ENCODE data around the gene ARL15. TPM values are rescaled to one million over a fixed set of nuclear protein-coding genes. Genes with fewer than 3 reads are reported as not detected.

The ARL15 gene
- total RNA-seq, 1 experiment from 2014 or later = 13.0 TPM

- Histone ChIP-seq H3K4me2 (ENCODE audit: insufficient read depth, insufficient read length, low read length) (peak overlapping the region; percentile 88), H4K5ac (ENCODE audit: insufficient read length, low read depth, low read length) (no peak overlapping the region), H2AFZ (ENCODE audit: low read length) (no peak overlapping the region), H3K9me3 (ENCODE audit: control insufficient read depth, low read depth, low read length) (no peaks in the 10 kb centered on the region), H3K14ac (ENCODE audit: insufficient read depth, low read length) (no peak overlapping the region), H2BK120ac (ENCODE audit: low read depth, low read length, poor library complexity, severe bottlenecking) (no peak overlapping the region), H2AK5ac (ENCODE audit: insufficient read length, low read length) (no peak overlapping the region), H3K56ac (ENCODE audit: insufficient read length, low read depth, low read length) (no peak overlapping the region), H3K79me2 (ENCODE audit: insufficient read depth, low read length) (no peaks in the 10 kb centered on the region), H2BK12ac (ENCODE audit: insufficient read length, low read depth, low read length) (no peak overlapping the region), H3K23me2 (ENCODE audit: insufficient read length, low read depth, low read length, poor library complexity, severe bottlenecking) (no peaks in the 10 kb centered on the region), H2BK5ac (ENCODE audit: insufficient read length, low read length) (no peak overlapping the region), H3K4me1 (ENCODE audit: insufficient read depth, low read length) (peaks cover 19% of the 10 kb centered on the region), H3K27ac (ENCODE audit: insufficient read length, low read depth, low read length) (no peak overlapping the region), H3K23ac (ENCODE audit: insufficient read length, low read depth, low read length) (no peak overlapping the region), H4K8ac (replicated peaks; ENCODE audit: insufficient read length, low read depth, low read length) (no peak overlapping the region), H3K79me1 (ENCODE audit: insufficient read depth, low read depth, low read length, poor library complexity, severe bottlenecking) (no peaks in the 10 kb centered on the region), H3K4ac (ENCODE audit: low read depth, low read length) (no peak overlapping the region), H3K27me3 (ENCODE audit: insufficient read depth, low read length) (no peaks in the 10 kb centered on the region), H3K9ac (ENCODE audit: extremely low read depth, insufficient read length, low read length) (no peak overlapping the region), H3T11ph (ENCODE audit: low read length) (no peak overlapping the region), H4K91ac (ENCODE audit: insufficient read length, low read depth, low read length) (no peak overlapping the region), H3K18ac (ENCODE audit: insufficient read length, low read depth, low read length) (no peak overlapping the region), H2BK15ac (ENCODE audit: low read depth, low read length) (no peak overlapping the region), H2BK20ac (ENCODE audit: low read depth, low read length, poor library complexity, severe bottlenecking) (no peak overlapping the region), H4K20me1 (ENCODE audit: control insufficient read depth, insufficient read depth, insufficient read length) (no peaks in the 10 kb centered on the region)
- peak overlapping the region in 1 of 2 experiments; percentile 27; a peak in 2 of 5 replicates for H3K4me3 Mint-ChIP-seq
- no CpG with 5 or more reads among the region's 12 CpGs for WGBS (ENCODE audit: extremely low coverage, insufficient read length, low lambda C conversion rate)
- no peaks in the 10 kb centered on the region for H3K36me3 Mint-ChIP-seq (ENCODE audit: insufficient read depth in 1 of 3, low read depth in 3 of 3)
- TF ChIP-seq, protein P1, sequence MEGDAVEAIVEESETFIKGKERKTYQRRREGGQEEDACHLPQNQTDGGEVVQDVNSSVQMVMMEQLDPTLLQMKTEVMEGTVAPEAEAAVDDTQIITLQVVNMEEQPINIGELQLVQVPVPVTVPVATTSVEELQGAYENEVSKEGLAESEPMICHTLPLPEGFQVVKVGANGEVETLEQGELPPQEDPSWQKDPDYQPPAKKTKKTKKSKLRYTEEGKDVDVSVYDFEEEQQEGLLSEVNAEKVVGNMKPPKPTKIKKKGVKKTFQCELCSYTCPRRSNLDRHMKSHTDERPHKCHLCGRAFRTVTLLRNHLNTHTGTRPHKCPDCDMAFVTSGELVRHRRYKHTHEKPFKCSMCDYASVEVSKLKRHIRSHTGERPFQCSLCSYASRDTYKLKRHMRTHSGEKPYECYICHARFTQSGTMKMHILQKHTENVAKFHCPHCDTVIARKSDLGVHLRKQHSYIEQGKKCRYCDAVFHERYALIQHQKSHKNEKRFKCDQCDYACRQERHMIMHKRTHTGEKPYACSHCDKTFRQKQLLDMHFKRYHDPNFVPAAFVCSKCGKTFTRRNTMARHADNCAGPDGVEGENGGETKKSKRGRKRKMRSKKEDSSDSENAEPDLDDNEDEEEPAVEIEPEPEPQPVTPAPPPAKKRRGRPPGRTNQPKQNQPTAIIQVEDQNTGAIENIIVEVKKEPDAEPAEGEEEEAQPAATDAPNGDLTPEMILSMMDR (conservative IDR thresholded peaks at IDR 0.05) = no peak
- H3K4me1 Mint-ChIP-seq = peaks cover 61 to 66% of the 10 kb centered on the region in 2 experiments
- DNase-seq = no peak
- no peaks in the 10 kb centered on the region for H3K27me3 Mint-ChIP-seq (ENCODE audit: low read depth)
- H3K9me3 Mint-ChIP-seq = no peaks in the 10 kb centered on the region
- peak overlapping the region in 1 of 3 experiments; percentile 68; a peak in 1 of 7 replicates for H3K27ac Mint-ChIP-seq
These were observed 95.1 kb downstream of the ARL15 start for GRCh38 chr5:54215233-54215736.
